LNCAP (cell line): ENCODE measurements around the gene CNGB1.

Source experiments
- TF ChIP-seq, protein P1 (sequence below): fragments of 450-650 bp; IDR thresholded peaks from 2 replicates; pipeline ENCODE4 v1.5.1; 2017; ENCODE audit warnings: mild to moderate bottlenecking

Gene CNGB1

DNA sequence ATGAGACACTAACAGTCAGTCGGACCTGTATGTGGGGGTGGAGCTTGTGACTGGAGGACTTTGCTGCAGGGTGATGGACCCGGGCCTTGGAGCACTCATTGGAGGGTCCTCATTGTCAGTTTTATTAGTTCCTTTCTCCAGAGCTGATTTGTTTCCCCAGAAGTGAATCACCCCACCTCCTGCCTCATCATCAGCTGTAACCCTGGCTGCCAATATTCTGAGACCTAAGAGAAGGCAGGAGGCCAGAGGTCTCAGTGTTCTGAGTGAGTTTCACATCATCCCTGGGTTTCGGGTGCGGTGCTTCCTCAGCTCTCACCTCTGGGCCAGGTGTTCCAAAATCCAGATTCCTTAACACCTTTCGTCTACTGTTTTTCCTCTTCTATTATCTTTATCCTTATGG, 118.7 kb downstream of the CNGB1 start:
- TF ChIP-seq, protein P1, sequence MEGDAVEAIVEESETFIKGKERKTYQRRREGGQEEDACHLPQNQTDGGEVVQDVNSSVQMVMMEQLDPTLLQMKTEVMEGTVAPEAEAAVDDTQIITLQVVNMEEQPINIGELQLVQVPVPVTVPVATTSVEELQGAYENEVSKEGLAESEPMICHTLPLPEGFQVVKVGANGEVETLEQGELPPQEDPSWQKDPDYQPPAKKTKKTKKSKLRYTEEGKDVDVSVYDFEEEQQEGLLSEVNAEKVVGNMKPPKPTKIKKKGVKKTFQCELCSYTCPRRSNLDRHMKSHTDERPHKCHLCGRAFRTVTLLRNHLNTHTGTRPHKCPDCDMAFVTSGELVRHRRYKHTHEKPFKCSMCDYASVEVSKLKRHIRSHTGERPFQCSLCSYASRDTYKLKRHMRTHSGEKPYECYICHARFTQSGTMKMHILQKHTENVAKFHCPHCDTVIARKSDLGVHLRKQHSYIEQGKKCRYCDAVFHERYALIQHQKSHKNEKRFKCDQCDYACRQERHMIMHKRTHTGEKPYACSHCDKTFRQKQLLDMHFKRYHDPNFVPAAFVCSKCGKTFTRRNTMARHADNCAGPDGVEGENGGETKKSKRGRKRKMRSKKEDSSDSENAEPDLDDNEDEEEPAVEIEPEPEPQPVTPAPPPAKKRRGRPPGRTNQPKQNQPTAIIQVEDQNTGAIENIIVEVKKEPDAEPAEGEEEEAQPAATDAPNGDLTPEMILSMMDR, result no peak

DNA sequence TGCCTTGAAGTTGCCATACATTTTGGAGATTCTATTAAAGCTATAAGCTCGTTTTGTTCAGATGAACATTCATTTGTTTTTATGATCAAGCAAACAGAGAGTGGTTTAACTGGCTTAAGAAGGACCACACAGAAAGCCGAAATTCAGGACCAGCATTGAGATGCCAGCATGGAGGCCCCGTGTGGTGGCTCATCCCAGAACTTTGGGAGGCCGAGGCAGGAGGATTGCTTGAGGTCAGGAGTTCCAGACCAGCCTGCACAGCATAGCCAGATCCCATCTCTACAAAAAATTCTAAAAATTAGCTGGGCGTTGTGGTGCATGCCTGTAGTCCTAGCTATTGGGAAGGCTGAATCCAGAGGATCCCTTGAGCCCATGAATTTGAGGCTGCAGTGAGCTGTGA, 122.7 kb downstream of the CNGB1 start:
- TF ChIP-seq, protein P1, result no peak

DNA sequence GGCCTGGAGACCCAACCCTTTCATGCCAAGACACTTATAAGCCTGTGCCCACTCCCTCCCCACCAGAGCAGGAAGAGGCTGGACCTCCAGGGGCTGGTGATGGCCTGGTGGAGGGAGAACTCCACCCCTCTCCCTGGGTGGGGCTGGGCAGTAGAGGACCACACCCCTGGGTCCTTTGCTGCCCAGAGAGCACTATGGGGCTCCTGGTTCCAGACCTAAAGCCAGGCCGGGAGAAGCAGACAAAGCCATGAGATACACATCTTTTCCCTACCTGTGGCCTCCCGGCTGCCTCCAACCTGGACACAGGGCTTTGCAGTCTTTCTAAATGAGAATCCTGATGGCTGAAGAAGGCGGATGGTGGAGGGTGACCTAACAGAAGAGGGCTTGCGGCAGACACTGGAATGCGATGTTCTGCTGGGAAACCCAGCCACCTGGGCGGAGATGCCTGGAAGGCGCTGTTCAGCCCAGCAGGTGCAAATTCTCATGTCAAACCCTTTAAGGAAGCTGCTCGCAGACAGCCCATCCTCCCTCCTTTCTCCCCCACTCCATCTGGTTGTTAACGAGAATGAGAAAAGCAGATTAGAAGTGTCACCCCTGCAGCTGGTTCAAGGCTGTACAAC, 124.7 kb downstream of the CNGB1 start:
- TF ChIP-seq, protein P1, result no peak

- TF ChIP-seq, protein P1, result no peak
These were observed 125.8 kb downstream of the CNGB1 start for GRCh38 chr16:57845115-57845514.

DNA sequence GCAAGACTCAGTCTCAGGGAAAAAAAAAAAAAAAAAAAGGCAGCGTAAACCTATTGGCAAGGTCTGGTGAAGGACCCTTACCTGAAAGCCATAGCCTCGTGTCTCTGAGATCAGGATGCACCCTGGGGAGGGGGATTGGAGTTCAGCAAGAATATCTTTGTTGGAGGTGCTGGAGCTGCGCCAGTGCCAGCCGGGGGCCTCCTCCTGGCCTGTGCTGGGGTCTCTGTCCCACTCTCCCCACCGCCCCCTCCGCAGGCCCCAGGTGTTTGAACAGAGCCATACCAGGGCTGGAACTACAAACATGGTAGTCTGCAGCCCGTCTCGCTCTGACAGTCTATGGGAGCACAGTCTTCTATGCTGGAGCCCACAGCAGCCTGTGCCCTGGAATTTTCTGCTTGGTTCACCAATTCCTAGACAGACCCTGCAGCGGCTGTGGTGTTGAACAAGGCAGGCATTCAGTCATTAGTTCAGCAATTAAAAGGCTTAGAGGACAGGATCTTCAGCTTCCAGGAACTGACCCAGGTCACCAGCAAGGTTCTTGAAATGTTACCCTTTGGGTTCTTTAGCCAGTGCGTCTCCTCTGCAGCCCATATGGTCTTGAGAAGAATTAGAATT, 126.4 kb downstream of the CNGB1 start:
- TF ChIP-seq, protein P1, result no peak

DNA sequence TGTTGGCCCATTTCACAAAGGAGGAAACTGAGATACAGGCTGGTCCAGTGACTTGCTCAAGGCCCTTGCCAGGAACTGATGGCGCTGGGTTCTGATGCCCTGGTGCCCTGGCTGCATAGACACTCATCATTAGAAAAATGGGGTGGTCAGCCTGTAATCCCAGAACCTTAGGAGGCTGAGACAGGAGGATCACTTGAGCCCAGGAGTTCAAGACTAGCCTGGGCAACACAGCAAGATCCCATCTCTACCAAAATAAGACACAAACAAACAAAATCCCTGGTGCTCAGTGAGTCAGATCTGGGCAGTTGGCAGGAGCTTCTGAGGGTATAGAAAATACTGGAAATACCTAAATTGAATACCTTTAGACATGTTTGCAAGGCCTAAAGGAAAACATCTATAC, 127.5 kb downstream of the CNGB1 start:
- TF ChIP-seq, protein P1, result no peak

- TF ChIP-seq, protein P1, result no peak
These were observed 128.3 kb downstream of the CNGB1 start for GRCh38 chr16:57842601-57843000.
